Keratinocyte (primary cell): ENCODE data around the gene CTNNA3. TPM values are rescaled to one million over a fixed set of nuclear protein-coding genes. Genes with fewer than 3 reads are reported as not detected.
A peak's percentile ranks its signal among the peaks of the same experiment; 100 is the strongest.

Experiments
- DNase-seq: peaks from one replicate; pipeline ENCODE4 v3.0.0-alpha.2; 2011; ENCODE audit warnings: low read depth, missing footprints, low spot score
- FAIRE-seq: peaks from 2 replicates; lab custom pipeline; 2011; peaks lifted over from hg19 to GRCh38; lab: Jason Lieb, UNC
- H2AFZ ChIP-seq: 2 replicates; pipeline ENCODE4 v1.6.0; 2012; ENCODE audit warnings: low read length, control low read depth, inconsistent platforms; ENCODE audit not compliant: control insufficient read depth
- H3K27ac ChIP-seq: 2 replicates; pipeline ENCODE4 v1.5.1; 2011; ENCODE audit warnings: low read length; ENCODE audit not compliant: control insufficient read depth, insufficient read depth
- H3K27me3 ChIP-seq: 3 replicates; pipeline ENCODE4 v1.6.0; 2011; ENCODE audit warnings: low read length; ENCODE audit not compliant: control insufficient read depth, insufficient read depth; ENCODE audit errors: extremely low read depth
- H3K36me3 ChIP-seq, 2 experiments: 2 replicates in 1 of 2; 3 replicates in 1 of 2; pipeline ENCODE4 v1.5.1; 2011; ENCODE audit warnings: low read length in 2 of 2, mild to moderate bottlenecking in 1 of 2; ENCODE audit not compliant: control insufficient read depth in 2 of 2, insufficient read depth in 2 of 2; ENCODE audit errors: extremely low read depth in 1 of 2
- H3K4me1 ChIP-seq: 3 replicates; pipeline ENCODE4 v1.5.1; 2011; ENCODE audit warnings: low read length; ENCODE audit not compliant: control insufficient read depth, insufficient read depth; ENCODE audit errors: extremely low read depth
- H3K4me2 ChIP-seq: 3 replicates; pipeline ENCODE4 v1.6.0; 2011; ENCODE audit warnings: low read depth, low read length; ENCODE audit not compliant: control insufficient read depth, insufficient read depth; ENCODE audit errors: extremely low read depth
- H3K4me3 ChIP-seq, 3 experiments: fragments of 200-600 bp in 1 of 3; sonication (generic) in 1 of 3; 2 replicates in 2 of 3; 3 replicates in 1 of 3; pipeline ENCODE4 v1.5.1; 2011 to 2016; ENCODE audit warnings: low read length in 3 of 3, mild to moderate bottlenecking in 3 of 3, control low read depth in 2 of 3, inconsistent platforms in 1 of 3, low read depth in 1 of 3, mixed read lengths in 1 of 3, mixed run types in 1 of 3, moderate library complexity in 1 of 3; ENCODE audit not compliant: control insufficient read depth in 2 of 3, insufficient read depth in 2 of 3; ENCODE audit errors: extremely low read depth in 1 of 3
- H3K79me2 ChIP-seq: 2 replicates; pipeline ENCODE4 v1.6.0; 2012; ENCODE audit warnings: low read length; ENCODE audit not compliant: control insufficient read depth, insufficient read depth
- H3K9ac ChIP-seq: 3 replicates; pipeline ENCODE4 v1.6.0; 2011; ENCODE audit warnings: low read length; ENCODE audit not compliant: control insufficient read depth, insufficient read depth; ENCODE audit errors: extremely low read depth
- H3K9me1 ChIP-seq: 3 replicates; pipeline ENCODE4 v1.6.0; 2011; ENCODE audit warnings: low read length; ENCODE audit not compliant: control insufficient read depth, insufficient read depth; ENCODE audit errors: extremely low read depth
- H3K9me3 ChIP-seq: 2 replicates; pipeline ENCODE4 v1.5.1; 2012; ENCODE audit warnings: low read depth, low read length; ENCODE audit not compliant: control insufficient read depth
- H4K20me1 ChIP-seq: 3 replicates; pipeline ENCODE4 v1.6.0; 2011; ENCODE audit warnings: low read length; ENCODE audit not compliant: control insufficient read depth, insufficient read depth; ENCODE audit errors: extremely low read depth
- CTCF ChIP-seq, 3 experiments: IDR thresholded peaks in 1 of 3; conservative IDR thresholded peaks in 1 of 3; optimal IDR thresholded peaks in 1 of 3; 2 replicates in 2 of 3; 3 replicates in 1 of 3; pipeline versions ENCODE3 to v1.5.1; 2011; ENCODE audit warnings: low read length in 3 of 3, mild to moderate bottlenecking in 3 of 3, moderate library complexity in 2 of 3, control low read depth in 1 of 3, inconsistent platforms in 1 of 3; ENCODE audit not compliant: insufficient read depth in 2 of 3; ENCODE audit errors: extremely low read depth in 1 of 3
- EZH2 ChIP-seq: IDR thresholded peaks from one replicate; pipeline ENCODE4 v1.6.1; 2012; ENCODE audit warnings: inconsistent platforms, mild to moderate bottlenecking, low read length, moderate library complexity
- dilution Hi-C: fragments of 300-500 bp; cut with MboI; formaldehyde crosslinking; loops from one replicate; pipeline ENCODE4 v1.7.0; 2020; ENCODE audit warnings: low sequenced_read_pairs; ENCODE audit not compliant: extremely low pct_ligation_motif_present
- polyA plus RNA-seq, 5 experiments: library from polyadenylated mRNA; depleted of rRNA in 3 of 5; stranded (reverse) in 3 of 5; stranded (forward) in 1 of 5; unstranded in 1 of 5; fragments of >200 nt; gene quantifications; 1 replicate in 1 of 5; 2 replicates in 3 of 5; 3 replicates in 1 of 5; pipeline versions ENCODE4 v1.2.1 to v1.2.3, GENCODE V29; 2011 to 2012; ENCODE audit warnings: missing spikeins in 2 of 5, low read depth in 1 of 5, low replicate concordance in 1 of 5

The CTNNA3 gene
- polyA plus RNA-seq, 1 donor (not counting 4 experiments of a cell fraction or from before 2014, with no cell fraction given), result 0.01 TPM

GRCh38 chr10:66695046-66695445 is 1000.9 kb downstream of the CTNNA3 start:
- H3K27me3 ChIP-seq, result no peaks in the 10 kb centered on the region
- H2AFZ ChIP-seq, result peak overlapping the region; percentile 73
- H3K79me2 ChIP-seq, result no peaks in the 10 kb centered on the region
- dilution Hi-C loops, result no loop called here
- H3K36me3 ChIP-seq, result no peaks in the 10 kb centered on the region
- H3K4me2 ChIP-seq, result peak overlapping the region; percentile 51
- H3K9me3 ChIP-seq, result no peaks in the 10 kb centered on the region
- no peak overlapping the region for H3K4me3 ChIP-seq
- no peak overlapping the region for H3K9ac ChIP-seq
- DNase-seq (no peak), FAIRE-seq (peak; percentile 60)
- H4K20me1 ChIP-seq, result no peaks in the 10 kb centered on the region
- peaks cover 10% of the 10 kb centered on the region for H3K4me1 ChIP-seq
- H3K27ac ChIP-seq, result peak overlapping the region; percentile 37
- TF ChIP-seq EZH2 (no peak), CTCF (optimal IDR thresholded peaks at IDR 0.05 in 1 of 3, IDR thresholded peaks at IDR 0.05 in 1 of 3, conservative IDR thresholded peaks at IDR 0.05 in 1 of 3; ENCODE audit: extremely low read depth in 1 of 3, insufficient read depth in 2 of 3, low read length in 3 of 3) (no peak)
- no peaks in the 10 kb centered on the region for H3K9me1 ChIP-seq

GRCh38 chr10:66684581-66684980 is 1011.4 kb downstream of the CTNNA3 start:
- no peak for TF ChIP-seq CTCF (optimal IDR thresholded peaks at IDR 0.05 in 1 of 3, IDR thresholded peaks at IDR 0.05 in 1 of 3, conservative IDR thresholded peaks at IDR 0.05 in 1 of 3; ENCODE audit: extremely low read depth in 1 of 3, insufficient read depth in 2 of 3, low read length in 3 of 3)
- TF ChIP-seq EZH2, result no peak
- Histone ChIP-seq H4K20me1 (no peaks in the 10 kb centered on the region), H3K4me3 (no peak overlapping the region), H3K4me1 (no peaks in the 10 kb centered on the region), H3K9me1 (no peaks in the 10 kb centered on the region), H3K27ac (no peak overlapping the region), H3K27me3 (no peaks in the 10 kb centered on the region), H3K4me2 (no peak overlapping the region), H3K9me3 (no peaks in the 10 kb centered on the region), H3K9ac (no peak overlapping the region), H3K36me3 (no peaks in the 10 kb centered on the region), H2AFZ (no peak overlapping the region), H3K79me2 (no peaks in the 10 kb centered on the region)
- DNase-seq (no peak), FAIRE-seq (no peak)
- dilution Hi-C loops, result no loop called here
